ENCODE results near the gene PTGFRN. TPM values are rescaled to one million over a fixed set of nuclear protein-coding genes. Genes with fewer than 3 reads are reported as not detected.

The PTGFRN gene
- total and polyA plus RNA-seq, 4 donors, result 5.4 to 12.6 (median 7.2) TPM

DNA sequence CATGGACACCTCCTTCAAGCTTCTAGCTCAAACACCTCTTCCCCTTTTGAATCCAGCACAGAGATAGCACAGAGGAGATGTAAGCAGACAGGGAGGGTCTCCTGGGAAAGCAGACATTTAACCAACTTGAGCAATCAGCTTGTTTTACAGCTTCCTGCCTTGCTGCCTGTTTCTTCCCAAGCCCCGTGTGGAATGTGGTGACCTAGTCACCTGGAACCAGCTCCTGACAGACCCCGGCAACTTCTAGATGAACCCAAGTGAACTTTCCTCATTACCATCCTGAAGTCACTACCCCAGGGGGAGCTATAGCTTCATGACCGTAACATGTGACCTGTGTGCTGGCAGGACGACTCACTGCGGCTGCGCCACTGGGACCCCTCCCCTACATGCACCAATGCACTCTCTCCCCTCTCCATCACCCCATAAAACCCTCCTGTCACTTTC is 126.3 kb downstream of the PTGFRN start (continued):
- TF ChIP-seq JUND (IDR thresholded peaks at IDR 0.05), result no peak
- no peak for TF ChIP-seq YY1 (IDR thresholded peaks at IDR 0.05)
- TF ChIP-seq FOXA2 (IDR thresholded peaks at IDR 0.05), result no peak
- TF ChIP-seq NR2F2 (IDR thresholded peaks at IDR 0.05), result no peak
- TF ChIP-seq, protein P1, sequence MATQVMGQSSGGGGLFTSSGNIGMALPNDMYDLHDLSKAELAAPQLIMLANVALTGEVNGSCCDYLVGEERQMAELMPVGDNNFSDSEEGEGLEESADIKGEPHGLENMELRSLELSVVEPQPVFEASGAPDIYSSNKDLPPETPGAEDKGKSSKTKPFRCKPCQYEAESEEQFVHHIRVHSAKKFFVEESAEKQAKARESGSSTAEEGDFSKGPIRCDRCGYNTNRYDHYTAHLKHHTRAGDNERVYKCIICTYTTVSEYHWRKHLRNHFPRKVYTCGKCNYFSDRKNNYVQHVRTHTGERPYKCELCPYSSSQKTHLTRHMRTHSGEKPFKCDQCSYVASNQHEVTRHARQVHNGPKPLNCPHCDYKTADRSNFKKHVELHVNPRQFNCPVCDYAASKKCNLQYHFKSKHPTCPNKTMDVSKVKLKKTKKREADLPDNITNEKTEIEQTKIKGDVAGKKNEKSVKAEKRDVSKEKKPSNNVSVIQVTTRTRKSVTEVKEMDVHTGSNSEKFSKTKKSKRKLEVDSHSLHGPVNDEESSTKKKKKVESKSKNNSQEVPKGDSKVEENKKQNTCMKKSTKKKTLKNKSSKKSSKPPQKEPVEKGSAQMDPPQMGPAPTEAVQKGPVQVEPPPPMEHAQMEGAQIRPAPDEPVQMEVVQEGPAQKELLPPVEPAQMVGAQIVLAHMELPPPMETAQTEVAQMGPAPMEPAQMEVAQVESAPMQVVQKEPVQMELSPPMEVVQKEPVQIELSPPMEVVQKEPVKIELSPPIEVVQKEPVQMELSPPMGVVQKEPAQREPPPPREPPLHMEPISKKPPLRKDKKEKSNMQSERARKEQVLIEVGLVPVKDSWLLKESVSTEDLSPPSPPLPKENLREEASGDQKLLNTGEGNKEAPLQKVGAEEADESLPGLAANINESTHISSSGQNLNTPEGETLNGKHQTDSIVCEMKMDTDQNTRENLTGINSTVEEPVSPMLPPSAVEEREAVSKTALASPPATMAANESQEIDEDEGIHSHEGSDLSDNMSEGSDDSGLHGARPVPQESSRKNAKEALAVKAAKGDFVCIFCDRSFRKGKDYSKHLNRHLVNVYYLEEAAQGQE (IDR thresholded peaks at IDR 0.05), result no peak
- no peak for TF ChIP-seq GABPA (IDR thresholded peaks at IDR 0.05 in 1 of 2, conservative IDR thresholded peaks at IDR 0.05 in 1 of 2)
- TF ChIP-seq, protein P2, sequence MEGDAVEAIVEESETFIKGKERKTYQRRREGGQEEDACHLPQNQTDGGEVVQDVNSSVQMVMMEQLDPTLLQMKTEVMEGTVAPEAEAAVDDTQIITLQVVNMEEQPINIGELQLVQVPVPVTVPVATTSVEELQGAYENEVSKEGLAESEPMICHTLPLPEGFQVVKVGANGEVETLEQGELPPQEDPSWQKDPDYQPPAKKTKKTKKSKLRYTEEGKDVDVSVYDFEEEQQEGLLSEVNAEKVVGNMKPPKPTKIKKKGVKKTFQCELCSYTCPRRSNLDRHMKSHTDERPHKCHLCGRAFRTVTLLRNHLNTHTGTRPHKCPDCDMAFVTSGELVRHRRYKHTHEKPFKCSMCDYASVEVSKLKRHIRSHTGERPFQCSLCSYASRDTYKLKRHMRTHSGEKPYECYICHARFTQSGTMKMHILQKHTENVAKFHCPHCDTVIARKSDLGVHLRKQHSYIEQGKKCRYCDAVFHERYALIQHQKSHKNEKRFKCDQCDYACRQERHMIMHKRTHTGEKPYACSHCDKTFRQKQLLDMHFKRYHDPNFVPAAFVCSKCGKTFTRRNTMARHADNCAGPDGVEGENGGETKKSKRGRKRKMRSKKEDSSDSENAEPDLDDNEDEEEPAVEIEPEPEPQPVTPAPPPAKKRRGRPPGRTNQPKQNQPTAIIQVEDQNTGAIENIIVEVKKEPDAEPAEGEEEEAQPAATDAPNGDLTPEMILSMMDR (IDR thresholded peaks at IDR 0.05; ENCODE audit: low read depth, low read length, missing input control), result no peak

DNA sequence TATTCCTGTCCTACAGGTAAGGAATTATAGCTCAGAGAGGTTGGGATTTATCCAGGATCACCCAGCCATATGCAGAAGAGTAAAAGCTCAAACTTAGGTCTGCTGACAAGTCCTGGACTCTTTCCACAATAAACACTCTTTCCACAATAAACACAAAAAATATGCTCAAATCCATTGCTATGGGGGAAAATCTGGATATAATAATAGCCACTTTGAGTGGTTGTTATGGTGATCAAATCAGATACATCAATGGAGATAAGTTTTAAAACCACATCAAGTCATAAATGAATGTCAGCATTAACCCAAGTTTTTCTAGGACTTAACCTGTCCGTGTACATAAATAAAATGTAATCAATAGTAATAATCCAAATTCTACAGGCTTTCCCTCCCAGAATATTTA is 128.1 kb downstream of the PTGFRN start:
- TF ChIP-seq, protein P2 (IDR thresholded peaks at IDR 0.05; ENCODE audit: low read depth, low read length, missing input control), result no peak
- TF ChIP-seq FOXA1 (IDR thresholded peaks at IDR 0.05), result no peak
- H3K27ac ChIP-seq (ENCODE audit: low read depth in 1 of 2, low read length in 2 of 2), result no peak overlapping the region
- no peaks in the 10 kb centered on the region for H3K36me3 ChIP-seq (ENCODE audit: control insufficient read depth in 4 of 4, insufficient read depth in 3 of 4, low read depth in 1 of 4, low read length in 3 of 4)
- DNase-seq (ENCODE audit: low spot score), result no peak
- no peaks in the 10 kb centered on the region for H3K27me3 ChIP-seq (ENCODE audit: control insufficient read depth in 4 of 4, insufficient read depth in 4 of 4, low read length in 3 of 4)
- H3K4me1 ChIP-seq (ENCODE audit: control insufficient read depth in 4 of 4, insufficient read depth in 4 of 4, low read length in 3 of 4), result no peaks in the 10 kb centered on the region
- no peak overlapping the region for H3K4me3 ChIP-seq (ENCODE audit: low read depth in 1 of 3, low read length in 3 of 3)
- no peak overlapping the region for H3K9ac ChIP-seq (ENCODE audit: low read depth in 1 of 2, low read length in 2 of 2)
- H3K9me3 ChIP-seq (ENCODE audit: control insufficient read depth in 4 of 4, low read length in 3 of 4), result no peaks in the 10 kb centered on the region
- WGBS, result 80% methylated on average over 1 of the region's 1 CpG

DNA sequence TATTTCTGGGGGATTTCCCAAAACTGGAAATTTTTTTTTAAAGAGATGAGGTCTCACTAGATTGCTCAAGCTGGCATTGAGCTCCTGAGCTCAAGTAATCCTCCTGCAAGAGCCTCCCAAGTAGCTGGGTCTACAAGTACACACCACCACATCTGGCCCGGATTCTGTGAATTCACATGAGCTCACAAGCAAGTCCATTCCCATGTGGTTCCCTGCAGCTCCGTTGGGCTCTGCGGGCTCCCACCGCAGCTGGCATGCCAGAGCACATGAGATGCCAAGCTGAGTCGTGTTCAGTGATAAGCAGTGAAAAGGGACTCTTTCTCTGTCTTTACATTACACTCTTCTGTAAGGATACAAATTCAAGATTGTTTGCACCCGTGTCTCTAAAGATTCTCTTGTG is 128.5 kb downstream of the PTGFRN start:
- no peak overlapping the region for H3K4me3 ChIP-seq (ENCODE audit: low read depth in 1 of 3, low read length in 3 of 3)
- H3K27me3 ChIP-seq (ENCODE audit: control insufficient read depth in 4 of 4, insufficient read depth in 4 of 4, low read length in 3 of 4), result no peaks in the 10 kb centered on the region
- DNase-seq (ENCODE audit: low spot score), result no peak
- H3K4me1 ChIP-seq (ENCODE audit: control insufficient read depth in 4 of 4, insufficient read depth in 4 of 4, low read length in 3 of 4), result no peaks in the 10 kb centered on the region
- no peak overlapping the region for H3K27ac ChIP-seq (ENCODE audit: low read depth in 1 of 2, low read length in 2 of 2)
- H3K36me3 ChIP-seq (ENCODE audit: control insufficient read depth in 4 of 4, insufficient read depth in 3 of 4, low read depth in 1 of 4, low read length in 3 of 4), result no peaks in the 10 kb centered on the region
- WGBS, result 91% methylated on average over 6 of the region's 6 CpGs
- H3K9me3 ChIP-seq (ENCODE audit: control insufficient read depth in 4 of 4, low read length in 3 of 4), result no peaks in the 10 kb centered on the region
- no peak overlapping the region for H3K9ac ChIP-seq (ENCODE audit: low read depth in 1 of 2, low read length in 2 of 2)
- TF ChIP-seq HNF4A (conservative IDR thresholded peaks at IDR 0.05) (no peak), FOXA2 (IDR thresholded peaks at IDR 0.05) (no peak), TAF1 (conservative IDR thresholded peaks at IDR 0.05) (no peak), JUND (IDR thresholded peaks at IDR 0.05) (no peak), FOXA1 (IDR thresholded peaks at IDR 0.05) (no peak), SP1 (IDR thresholded peaks at IDR 0.05) (no peak), YY1 (IDR thresholded peaks at IDR 0.05) (no peak), HNF4G (IDR thresholded peaks at IDR 0.05) (no peak), NR2F2 (IDR thresholded peaks at IDR 0.05) (no peak), RXRA (IDR thresholded peaks at IDR 0.05) (no peak), RAD21 (IDR thresholded peaks at IDR 0.05) (no peak), GABPA (IDR thresholded peaks at IDR 0.05 in 1 of 2, conservative IDR thresholded peaks at IDR 0.05 in 1 of 2) (no peak)
- TF ChIP-seq, protein P3, sequence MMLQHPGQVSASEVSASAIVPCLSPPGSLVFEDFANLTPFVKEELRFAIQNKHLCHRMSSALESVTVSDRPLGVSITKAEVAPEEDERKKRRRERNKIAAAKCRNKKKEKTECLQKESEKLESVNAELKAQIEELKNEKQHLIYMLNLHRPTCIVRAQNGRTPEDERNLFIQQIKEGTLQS (IDR thresholded peaks at IDR 0.05), result no peak
- TF ChIP-seq, protein P4, sequence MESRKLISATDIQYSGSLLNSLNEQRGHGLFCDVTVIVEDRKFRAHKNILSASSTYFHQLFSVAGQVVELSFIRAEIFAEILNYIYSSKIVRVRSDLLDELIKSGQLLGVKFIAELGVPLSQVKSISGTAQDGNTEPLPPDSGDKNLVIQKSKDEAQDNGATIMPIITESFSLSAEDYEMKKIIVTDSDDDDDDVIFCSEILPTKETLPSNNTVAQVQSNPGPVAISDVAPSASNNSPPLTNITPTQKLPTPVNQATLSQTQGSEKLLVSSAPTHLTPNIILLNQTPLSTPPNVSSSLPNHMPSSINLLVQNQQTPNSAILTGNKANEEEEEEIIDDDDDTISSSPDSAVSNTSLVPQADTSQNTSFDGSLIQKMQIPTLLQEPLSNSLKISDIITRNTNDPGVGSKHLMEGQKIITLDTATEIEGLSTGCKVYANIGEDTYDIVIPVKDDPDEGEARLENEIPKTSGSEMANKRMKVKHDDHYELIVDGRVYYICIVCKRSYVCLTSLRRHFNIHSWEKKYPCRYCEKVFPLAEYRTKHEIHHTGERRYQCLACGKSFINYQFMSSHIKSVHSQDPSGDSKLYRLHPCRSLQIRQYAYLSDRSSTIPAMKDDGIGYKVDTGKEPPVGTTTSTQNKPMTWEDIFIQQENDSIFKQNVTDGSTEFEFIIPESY (IDR thresholded peaks at IDR 0.05), result no peak
- TF ChIP-seq, protein P2 (IDR thresholded peaks at IDR 0.05; ENCODE audit: low read depth, low read length, missing input control), result no peak
- TF ChIP-seq, protein P5, sequence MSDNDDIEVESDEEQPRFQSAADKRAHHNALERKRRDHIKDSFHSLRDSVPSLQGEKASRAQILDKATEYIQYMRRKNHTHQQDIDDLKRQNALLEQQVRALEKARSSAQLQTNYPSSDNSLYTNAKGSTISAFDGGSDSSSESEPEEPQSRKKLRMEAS (IDR thresholded peaks at IDR 0.05), result no peak
